Mammary epithelial cell (primary cell): ENCODE results near the gene ANKS1B.

Experiments used
- CTCF ChIP-seq, 2 donors: IDR thresholded peaks in 1 of 2; conservative IDR thresholded peaks in 1 of 2; 2 replicates each; pipeline ENCODE4 v1.5.1; 2011 to 2012; ENCODE audit warnings: inconsistent platforms in 2 of 2, low read length in 2 of 2, mild to moderate bottlenecking in 2 of 2, control low read depth in 1 of 2, low read depth in 1 of 2; ENCODE audit not compliant: insufficient read depth in 1 of 2; ENCODE audit errors: extremely low read depth in 1 of 2
- EZH2 ChIP-seq: IDR thresholded peaks from 2 replicates; pipeline ENCODE4 v1.6.1; 2012; ENCODE audit warnings: low read length, inconsistent platforms, borderline replicate concordance

- no peak for TF ChIP-seq CTCF (conservative IDR thresholded peaks at IDR 0.05 in 1 of 2, IDR thresholded peaks at IDR 0.05 in 1 of 2; ENCODE audit: extremely low read depth in 1 of 2, insufficient read depth in 1 of 2, low read depth in 1 of 2, low read length in 2 of 2)
- TF ChIP-seq EZH2 = no peak
Observed at GRCh38 chr12:99847936-99848335, 136.8 kb downstream of the ANKS1B start.
